DMS153 treated with DMSO at 0.1 percent for 48 hours (cell line): ENCODE data around the gene CACHD1.
"Not testable (repeated sequence)": the region's sequence is repeated elsewhere in the genome, so short reads cannot be mapped to it uniquely, and the experiment has no call there.

Experiments
- DNase-seq: peaks from one replicate; lab custom pipeline; 2025; ENCODE audit not compliant: unreplicated experiment; lab: John Stamatoyannopoulos, UW

Gene CACHD1

GRCh38 chr1:64581135-64581842, 111.4 kb downstream of the CACHD1 start:
- DNase-seq, result no peak

DNA sequence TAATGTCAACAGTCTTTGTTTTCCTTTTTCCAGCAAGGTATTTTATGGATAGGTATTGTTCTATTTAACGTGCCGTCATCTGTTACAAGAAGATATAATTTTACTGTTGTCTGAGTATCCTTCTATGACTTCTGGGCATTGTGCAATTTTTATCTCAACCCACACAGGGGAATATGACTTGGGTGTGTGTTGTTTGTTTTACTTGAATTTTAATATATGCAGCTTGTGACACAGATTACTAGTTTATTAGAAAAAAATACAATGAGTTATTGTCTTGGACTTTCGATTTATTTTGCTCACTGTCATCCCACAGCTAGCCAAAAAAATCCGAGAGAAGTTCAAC, 111.9 kb downstream of the CACHD1 start:
- no peak for DNase-seq

GRCh38 chr1:64584479-64584878, 114.5 kb downstream of the CACHD1 start:
- DNase-seq, result no peak

DNA sequence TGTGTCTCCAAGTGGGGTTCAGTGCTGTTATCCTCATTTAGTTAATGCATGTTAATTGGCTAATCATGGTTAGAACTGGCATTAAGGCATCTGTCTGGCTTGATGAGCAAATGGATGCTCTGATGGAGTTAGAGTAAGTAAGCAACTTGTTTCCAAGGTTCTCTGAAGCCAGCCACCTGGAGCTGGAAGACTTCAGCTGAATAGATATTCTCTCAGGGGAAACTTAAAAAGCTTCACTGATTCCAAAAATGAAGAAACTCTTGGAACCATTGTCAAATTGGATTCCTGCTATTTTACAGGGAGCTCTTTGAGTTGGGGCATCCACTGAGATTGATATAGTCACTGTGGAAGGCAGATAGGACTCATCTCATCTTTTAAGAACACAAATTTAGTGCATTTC, 118.9 kb downstream of the CACHD1 start:
- no peak for DNase-seq

DNA sequence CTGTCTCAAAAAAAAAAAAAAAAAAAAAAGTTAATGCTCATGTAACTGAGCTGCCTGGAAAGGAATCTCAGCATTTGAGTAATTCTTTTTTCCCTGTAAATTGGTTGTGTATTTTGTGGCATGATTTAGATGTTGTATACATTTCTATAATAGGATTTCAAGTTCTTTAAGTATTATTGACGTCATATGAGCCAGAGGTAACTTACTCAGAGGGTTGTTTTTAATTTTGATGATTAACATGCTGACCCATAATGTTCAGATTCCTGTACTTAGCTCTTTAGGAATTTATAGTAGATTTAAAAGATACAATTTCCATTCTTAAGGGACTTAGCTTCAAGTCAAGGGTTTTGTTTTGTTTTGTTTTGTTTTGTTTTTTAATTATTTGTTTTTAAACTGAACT, 120.4 kb downstream of the CACHD1 start:
- no peak for DNase-seq

- no peak for DNase-seq
Observed at GRCh38 chr1:64594446-64594845, 124.5 kb downstream of the CACHD1 start.

DNA sequence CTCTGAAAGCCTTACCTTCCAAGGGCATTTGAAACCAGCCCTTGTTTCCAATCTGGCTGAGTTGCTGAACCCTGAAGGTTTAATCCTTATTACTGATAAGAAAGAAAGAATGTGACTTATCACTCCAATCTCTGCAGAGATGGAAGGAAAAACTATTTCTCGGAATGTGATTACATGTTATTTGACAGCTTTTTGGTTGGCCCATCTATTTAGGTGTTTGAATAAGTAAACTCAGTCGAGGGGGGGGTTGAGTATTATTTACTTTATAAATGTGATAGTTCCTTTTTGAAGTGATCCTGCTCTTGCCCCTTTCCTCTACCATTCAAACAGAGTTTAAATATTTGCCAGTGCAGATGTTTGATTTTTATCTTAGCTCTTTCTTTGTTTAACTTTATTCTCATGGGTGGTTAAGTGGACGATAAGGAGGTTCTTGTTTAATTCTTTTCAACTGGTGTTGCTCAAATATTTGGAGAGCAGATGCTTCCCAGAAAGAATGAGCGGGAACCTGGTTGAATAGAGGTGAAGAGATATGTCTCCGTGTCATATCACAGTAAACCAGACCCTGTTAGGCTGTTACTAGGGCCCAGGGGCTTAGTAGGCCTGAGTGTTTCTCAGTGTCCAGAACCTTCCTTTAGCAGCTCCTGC, 126.1 kb downstream of the CACHD1 start:
- peak; percentile 25 for DNase-seq

GRCh38 chr1:64597113-64597512, 127.2 kb downstream of the CACHD1 start:
- DNase-seq, result no peak

- DNase-seq, result no peak
Observed at GRCh38 chr1:64598100-64598571, 128.2 kb downstream of the CACHD1 start.

- no peak for DNase-seq
Observed at GRCh38 chr1:64599242-64599641, 129.3 kb downstream of the CACHD1 start.

DNA sequence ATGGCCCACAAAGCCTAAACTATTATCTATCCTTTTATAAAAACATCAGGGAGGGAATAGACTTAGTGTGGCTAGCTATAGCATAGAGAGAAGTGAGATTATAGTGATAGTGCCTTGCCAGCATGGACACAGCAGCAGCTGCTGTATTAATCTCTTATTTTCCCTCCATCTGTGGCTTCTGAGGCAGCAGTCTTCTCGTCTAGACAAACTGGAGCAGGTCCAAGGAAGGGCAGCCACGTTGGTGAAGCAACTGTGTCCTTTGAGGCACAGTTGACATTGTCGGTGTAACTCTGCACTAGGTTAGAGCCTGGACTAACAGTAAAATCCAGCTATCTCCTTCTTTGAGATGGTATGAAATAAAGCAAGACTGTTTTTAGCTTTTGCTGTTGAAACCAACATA, 131.3 kb downstream of the CACHD1 start:
- no peak for DNase-seq

- DNase-seq, result no peak
Observed at GRCh38 chr1:64608005-64608650, 138.2 kb downstream of the CACHD1 start.

DNA sequence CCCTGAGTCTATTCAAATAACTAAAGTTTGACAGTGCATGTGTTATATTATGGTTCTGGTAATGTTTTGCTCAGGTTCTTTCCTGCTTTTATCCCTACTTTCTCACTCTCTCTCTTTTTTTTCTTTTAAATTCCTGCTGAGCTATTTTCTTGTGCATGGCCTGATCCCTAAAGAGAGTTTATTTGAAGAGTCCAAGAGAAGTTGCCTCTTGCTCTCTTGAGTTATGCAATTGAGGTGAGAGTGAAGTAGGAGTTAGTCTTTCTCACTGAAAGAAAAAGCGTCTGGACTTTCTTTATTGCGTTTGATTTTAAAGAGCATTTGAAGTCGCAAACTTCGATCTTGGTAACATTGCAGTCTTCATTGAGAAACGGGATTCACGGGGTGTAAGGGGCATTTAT, 138.7 kb downstream of the CACHD1 start:
- DNase-seq, result no peak

DNA sequence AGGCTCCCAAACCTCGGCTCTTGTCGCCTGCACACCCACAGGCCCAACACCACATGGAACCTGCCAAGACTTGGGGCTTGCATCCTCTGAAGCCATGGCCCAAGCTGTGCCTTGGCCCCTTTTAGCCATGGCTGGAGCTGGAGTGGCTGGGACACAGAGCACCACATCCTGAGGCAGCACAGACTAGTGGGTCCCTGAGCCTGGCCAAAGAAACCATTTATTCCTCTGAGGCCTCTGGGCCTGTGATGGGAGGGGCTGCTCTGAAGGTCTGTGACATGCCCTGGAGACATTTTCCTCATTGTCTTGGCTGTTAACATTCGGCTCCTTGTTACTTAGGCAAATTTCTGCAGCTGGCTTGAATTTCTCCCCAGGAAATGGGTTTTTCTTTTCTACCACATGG, 141.0 kb downstream of the CACHD1 start:
- DNase-seq, result not testable (repeated sequence)

- DNase-seq, result no peak
Observed at GRCh38 chr1:64616039-64616438, 146.1 kb downstream of the CACHD1 start.

DNA sequence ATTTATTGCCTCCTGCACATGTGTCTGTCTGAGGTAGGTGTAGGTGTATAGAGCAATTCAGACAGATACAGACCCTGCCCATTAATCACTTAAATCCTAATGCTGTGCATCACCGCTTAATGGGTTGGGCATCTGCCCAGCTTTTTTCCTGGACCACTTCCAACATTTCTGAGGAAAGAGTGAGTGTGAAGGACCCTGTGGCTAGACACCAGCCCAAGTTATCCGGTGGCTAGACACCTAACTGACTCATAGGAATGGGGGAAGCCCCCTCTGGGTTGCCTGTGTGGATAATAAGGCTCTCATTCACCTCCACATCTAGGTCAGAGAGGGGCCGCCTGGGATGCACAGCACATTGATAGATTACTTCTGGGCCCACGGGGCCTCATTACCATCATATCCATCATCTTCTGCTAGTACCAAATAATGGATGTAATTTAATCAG, 153.8 kb downstream of the CACHD1 start:
- no peak for DNase-seq

- no peak for DNase-seq
Observed at GRCh38 chr1:64624218-64624713, 154.3 kb downstream of the CACHD1 start.

- no peak for DNase-seq
Observed at GRCh38 chr1:64624808-64625207, 154.9 kb downstream of the CACHD1 start.

- no peak for DNase-seq
Observed at GRCh38 chr1:64630611-64631010, 160.7 kb downstream of the CACHD1 start.

DNA sequence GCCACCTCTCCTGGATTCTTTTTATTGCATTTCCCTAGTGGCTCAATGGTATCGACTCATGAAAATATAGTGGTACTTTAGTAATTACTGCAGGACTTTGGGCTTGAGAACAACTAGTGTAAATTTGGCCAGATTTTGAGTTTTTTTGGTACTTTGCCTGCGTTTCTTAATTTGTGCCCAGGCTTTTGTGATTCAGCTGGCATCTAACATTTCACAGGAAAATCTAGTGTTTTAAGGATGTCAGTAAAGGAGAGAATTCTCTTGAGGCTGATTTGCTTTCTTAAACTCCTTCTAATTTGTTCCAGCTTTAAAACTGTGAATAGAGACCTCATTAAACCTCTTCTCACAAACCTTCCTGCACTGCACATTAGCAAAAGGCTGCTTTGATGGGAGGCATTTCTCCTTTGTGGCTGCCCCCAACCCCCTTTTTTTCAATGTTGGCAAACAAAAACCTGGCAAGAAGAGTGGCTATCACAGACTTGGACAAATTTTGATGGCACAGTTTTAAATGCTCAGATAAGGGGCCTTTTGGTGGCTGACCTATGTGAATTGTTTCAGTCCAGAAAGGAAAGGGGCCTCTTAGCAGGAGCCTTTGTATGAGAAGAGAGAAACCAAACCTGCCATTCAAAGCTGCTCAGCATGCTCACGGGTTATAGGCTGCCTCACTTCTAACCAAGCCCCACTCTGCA, 161.6 kb downstream of the CACHD1 start:
- no peak for DNase-seq

GRCh38 chr1:64632936-64633335, 163.0 kb downstream of the CACHD1 start:
- no peak for DNase-seq
